ENCODE results near the gene OTULIN.

The OTULIN gene

GRCh38 chr5:14706615-14707021 lies 42.1 kb downstream of the OTULIN start:
- Mint-ChIP-seq H3K36me3 (ENCODE audit: low read depth) (peaks cover 88% of the 10 kb centered on the region), H3K4me3 (no peak overlapping the region), H3K4me1 (peaks cover 8% of the 10 kb centered on the region), H3K9me3 (no peaks in the 10 kb centered on the region), H3K27ac (peak overlapping the region; percentile 93), H3K27me3 (ENCODE audit: low read depth, poor library complexity) (no peaks in the 10 kb centered on the region)
- no peak for TF ChIP-seq CTCF (IDR thresholded peaks at IDR 0.05)
- no peak for DNase-seq

- H3K4me1 Mint-ChIP-seq, result peaks cover 8% of the 10 kb centered on the region
- no peak for TF ChIP-seq CTCF (IDR thresholded peaks at IDR 0.05)
- no peaks in the 10 kb centered on the region for H3K27me3 Mint-ChIP-seq (ENCODE audit: low read depth, poor library complexity)
- peaks cover 4% of the 10 kb centered on the region for H3K9me3 Mint-ChIP-seq
- no peak overlapping the region for H3K4me3 Mint-ChIP-seq
- H3K27ac Mint-ChIP-seq, result peak overlapping the region; percentile 42
- DNase-seq, result no peak
- peaks cover 90% of the 10 kb centered on the region for H3K36me3 Mint-ChIP-seq (ENCODE audit: low read depth)
Measured at GRCh38 chr5:14707811-14708390, 43.4 kb downstream of the OTULIN start.

- Mint-ChIP-seq H3K27me3 (ENCODE audit: low read depth, poor library complexity) (no peaks in the 10 kb centered on the region), H3K27ac (peak overlapping the region; percentile 65), H3K4me3 (no peak overlapping the region), H3K4me1 (peaks cover 8% of the 10 kb centered on the region), H3K9me3 (peaks cover 4% of the 10 kb centered on the region), H3K36me3 (ENCODE audit: low read depth) (peaks cover 90% of the 10 kb centered on the region)
- DNase-seq, result no peak
- no peak for TF ChIP-seq CTCF (IDR thresholded peaks at IDR 0.05)
Measured at GRCh38 chr5:14708551-14708950, 44.0 kb downstream of the OTULIN start.

GRCh38 chr5:14710313-14710994 lies 45.9 kb downstream of the OTULIN start:
- H3K36me3 Mint-ChIP-seq (ENCODE audit: low read depth), result peaks cover 93% of the 10 kb centered on the region
- H3K27ac Mint-ChIP-seq, result peak overlapping the region; percentile 41
- H3K27me3 Mint-ChIP-seq (ENCODE audit: low read depth, poor library complexity), result no peaks in the 10 kb centered on the region

GRCh38 chr5:14712131-14712530 lies 47.6 kb downstream of the OTULIN start:
- Mint-ChIP-seq H3K27ac (peak overlapping the region; percentile 60), H3K9me3 (peaks cover 10% of the 10 kb centered on the region), H3K27me3 (ENCODE audit: low read depth, poor library complexity) (no peaks in the 10 kb centered on the region), H3K4me3 (no peak overlapping the region), H3K4me1 (peaks cover 4% of the 10 kb centered on the region), H3K36me3 (ENCODE audit: low read depth) (peaks cover 93% of the 10 kb centered on the region)
- no peak for DNase-seq
- no peak for TF ChIP-seq CTCF (IDR thresholded peaks at IDR 0.05)

More at GRCh38 chr5:14710313-14710994, 45.9 kb downstream of the OTULIN start:
- no peak overlapping the region for H3K4me3 Mint-ChIP-seq
- no peak for TF ChIP-seq CTCF (IDR thresholded peaks at IDR 0.05)
- peaks cover 8% of the 10 kb centered on the region for H3K4me1 Mint-ChIP-seq
- no peak for DNase-seq
- peaks cover 4% of the 10 kb centered on the region for H3K9me3 Mint-ChIP-seq

- H3K9me3 Mint-ChIP-seq, result peaks cover 13% of the 10 kb centered on the region
- H3K27ac Mint-ChIP-seq, result peak overlapping the region; percentile 60
- no peaks in the 10 kb centered on the region for H3K27me3 Mint-ChIP-seq (ENCODE audit: low read depth, poor library complexity)
- H3K4me3 Mint-ChIP-seq, result no peak overlapping the region
- H3K4me1 Mint-ChIP-seq, result peaks cover 4% of the 10 kb centered on the region
- peaks cover 96% of the 10 kb centered on the region for H3K36me3 Mint-ChIP-seq (ENCODE audit: low read depth)
- DNase-seq, result no peak
- no peak for TF ChIP-seq CTCF (IDR thresholded peaks at IDR 0.05)
Measured at GRCh38 chr5:14712666-14713065, 48.1 kb downstream of the OTULIN start.

Measured in nephron progenitor cell (in vitro differentiated cells).